ENCODE data around the gene RBMS3.

RBMS3 gene

DNA sequence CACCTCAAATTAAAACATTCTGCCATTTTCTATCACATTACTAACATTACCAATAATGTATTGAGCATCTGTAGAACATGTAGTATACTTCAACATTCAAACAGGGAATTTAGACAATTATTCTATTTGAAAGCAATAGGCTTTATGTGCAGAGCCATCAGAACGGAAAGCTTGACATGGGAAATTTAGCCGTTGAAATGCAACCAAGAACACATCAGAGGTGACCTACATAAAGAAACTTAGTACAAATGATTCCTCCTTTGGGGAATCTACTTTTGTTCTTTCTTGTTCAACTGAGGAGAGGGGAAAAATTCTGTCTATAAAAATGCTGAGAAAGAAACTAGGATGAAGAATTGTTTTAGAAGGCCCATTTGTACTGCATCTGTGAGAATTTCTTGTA, 38.6 kb upstream of the RBMS3 start:
- TF ChIP-seq, protein P1, sequence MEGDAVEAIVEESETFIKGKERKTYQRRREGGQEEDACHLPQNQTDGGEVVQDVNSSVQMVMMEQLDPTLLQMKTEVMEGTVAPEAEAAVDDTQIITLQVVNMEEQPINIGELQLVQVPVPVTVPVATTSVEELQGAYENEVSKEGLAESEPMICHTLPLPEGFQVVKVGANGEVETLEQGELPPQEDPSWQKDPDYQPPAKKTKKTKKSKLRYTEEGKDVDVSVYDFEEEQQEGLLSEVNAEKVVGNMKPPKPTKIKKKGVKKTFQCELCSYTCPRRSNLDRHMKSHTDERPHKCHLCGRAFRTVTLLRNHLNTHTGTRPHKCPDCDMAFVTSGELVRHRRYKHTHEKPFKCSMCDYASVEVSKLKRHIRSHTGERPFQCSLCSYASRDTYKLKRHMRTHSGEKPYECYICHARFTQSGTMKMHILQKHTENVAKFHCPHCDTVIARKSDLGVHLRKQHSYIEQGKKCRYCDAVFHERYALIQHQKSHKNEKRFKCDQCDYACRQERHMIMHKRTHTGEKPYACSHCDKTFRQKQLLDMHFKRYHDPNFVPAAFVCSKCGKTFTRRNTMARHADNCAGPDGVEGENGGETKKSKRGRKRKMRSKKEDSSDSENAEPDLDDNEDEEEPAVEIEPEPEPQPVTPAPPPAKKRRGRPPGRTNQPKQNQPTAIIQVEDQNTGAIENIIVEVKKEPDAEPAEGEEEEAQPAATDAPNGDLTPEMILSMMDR (IDR thresholded peaks at IDR 0.05; ENCODE audit: low read depth, low read length, missing control alignments) = no peak
- H3K4me3 ChIP-seq (replicated peaks; ENCODE audit: low read depth, low read length) = no peak overlapping the region
- no peak for DNase-seq (ENCODE audit: extremely low read depth, low read depth)

DNA sequence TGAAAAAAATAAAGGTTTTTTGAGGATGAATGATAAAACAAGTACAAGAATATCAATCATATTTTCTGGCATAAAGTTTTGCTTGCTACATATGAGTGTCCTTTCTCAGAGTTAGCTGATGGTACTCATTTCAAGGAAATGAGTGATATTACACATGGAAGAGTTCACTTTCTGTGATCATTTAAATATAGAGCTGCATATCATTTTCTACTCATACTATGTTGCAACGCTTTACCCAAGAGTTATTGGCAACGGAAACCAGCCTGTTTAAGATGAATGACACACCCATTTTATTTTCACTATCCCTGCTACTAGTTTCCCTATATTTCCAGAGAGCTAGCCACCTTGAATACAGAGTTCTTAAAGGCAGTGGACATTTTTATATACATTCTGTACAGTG, 35.4 kb upstream of the RBMS3 start:
- no peak overlapping the region for H3K4me3 ChIP-seq (replicated peaks; ENCODE audit: low read depth, low read length)
- TF ChIP-seq, protein P1 (IDR thresholded peaks at IDR 0.05; ENCODE audit: low read depth, low read length, missing control alignments) = no peak
- DNase-seq (ENCODE audit: extremely low read depth, low read depth) = no peak

DNA sequence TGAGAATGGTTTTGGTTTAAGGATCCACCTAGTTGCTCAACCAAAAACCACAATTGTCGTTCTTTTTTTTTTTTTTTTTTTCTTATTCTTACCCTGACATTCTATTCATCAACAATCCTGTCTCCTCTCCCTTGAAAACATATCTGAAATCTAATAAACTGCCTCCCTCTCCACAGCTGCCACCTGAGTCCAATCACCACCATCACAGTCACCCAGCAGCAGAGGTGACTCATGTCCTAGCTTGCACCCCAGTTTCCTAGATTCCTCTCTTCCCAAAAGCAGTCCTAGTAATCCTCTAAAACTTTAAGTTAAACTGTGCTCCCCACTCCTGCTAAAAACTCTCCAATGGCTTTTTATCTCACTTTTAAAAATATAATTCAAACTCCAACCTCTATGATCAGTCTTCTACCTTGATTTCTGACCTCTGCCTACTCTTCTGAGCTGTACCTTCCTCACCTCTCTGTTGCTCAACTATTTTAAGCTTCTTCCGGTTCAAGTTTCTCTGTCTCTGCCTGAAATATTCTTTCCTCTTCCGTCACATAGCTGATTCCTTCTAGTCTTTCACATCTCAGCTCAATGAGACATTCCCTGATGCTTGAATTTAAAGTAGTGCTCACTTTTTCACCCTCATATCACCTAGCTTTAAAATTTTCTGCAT, 33.7 kb upstream of the RBMS3 start:
- no peak overlapping the region for H3K4me3 ChIP-seq (replicated peaks; ENCODE audit: low read depth, low read length)
- TF ChIP-seq, protein P1 (IDR thresholded peaks at IDR 0.05; ENCODE audit: low read depth, low read length, missing control alignments) = no peak
- no peak for DNase-seq (ENCODE audit: extremely low read depth, low read depth)

DNA sequence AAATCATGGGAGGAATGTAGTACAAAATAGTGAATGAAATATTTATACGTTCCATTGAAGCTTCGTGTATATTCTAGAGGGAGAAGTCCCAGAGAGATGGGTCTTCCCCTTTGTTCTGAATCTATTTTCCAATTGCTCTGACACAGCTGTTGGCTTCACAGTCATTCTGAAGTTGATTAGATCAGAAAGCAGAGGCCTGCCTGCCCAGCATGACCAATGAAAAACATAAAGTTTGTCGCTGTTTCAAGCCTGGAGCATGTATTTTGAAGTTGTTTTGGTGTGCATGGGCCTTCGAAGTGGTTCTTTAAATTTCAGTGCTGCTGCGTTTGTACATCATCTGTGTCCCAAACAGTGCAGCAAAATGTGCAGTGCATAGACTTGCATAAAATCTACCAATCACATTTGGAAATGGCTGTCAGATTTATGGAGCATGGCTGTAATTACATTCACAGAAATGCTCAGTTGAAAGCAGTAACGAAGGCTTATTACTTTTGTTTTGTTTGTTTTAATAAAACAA, 31.0 kb upstream of the RBMS3 start:
- DNase-seq (ENCODE audit: extremely low read depth, low read depth) = no peak
- TF ChIP-seq, protein P1 (IDR thresholded peaks at IDR 0.05; ENCODE audit: low read depth, low read length, missing control alignments) = no peak
- H3K4me3 ChIP-seq (replicated peaks; ENCODE audit: low read depth, low read length) = no peak overlapping the region

DNA sequence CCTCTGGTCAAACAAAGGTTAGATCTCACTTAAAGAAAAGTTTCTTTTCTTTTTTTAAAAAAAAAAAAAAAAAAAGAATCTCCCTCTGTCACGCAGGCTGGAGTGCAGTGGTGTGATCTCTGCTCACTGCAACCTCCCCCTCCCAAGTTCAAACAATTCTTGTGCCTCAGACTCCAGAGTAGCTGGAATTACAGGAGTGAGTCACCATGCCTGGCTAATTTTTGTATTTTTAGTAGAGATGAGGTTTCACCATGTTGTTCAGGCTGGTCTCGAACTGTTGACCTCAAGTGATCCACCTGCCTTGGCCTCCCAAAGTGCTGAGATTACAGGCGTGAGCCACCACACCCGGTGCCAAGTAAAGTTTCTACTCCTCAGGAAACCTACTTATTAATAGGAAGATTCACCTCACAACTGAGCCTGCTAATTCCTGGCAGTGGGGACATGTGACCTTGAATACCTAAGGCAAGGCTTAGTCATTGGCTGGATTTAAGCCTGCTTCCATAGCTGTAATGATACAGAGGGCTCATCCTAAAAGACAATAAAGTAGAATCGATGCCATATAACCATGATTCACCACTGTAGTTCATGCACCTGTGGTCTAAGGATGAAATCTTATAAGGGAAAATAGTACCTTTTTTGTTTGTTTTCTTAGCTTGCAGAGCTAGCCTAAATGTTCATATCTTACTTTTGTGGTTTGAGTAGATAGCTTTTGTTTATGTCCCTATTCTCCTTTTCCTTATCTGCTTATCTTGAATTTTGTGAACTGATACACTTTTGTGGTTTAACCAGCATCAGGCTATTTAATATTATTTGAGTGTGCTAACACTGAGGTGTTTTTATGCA, 24.8 kb upstream of the RBMS3 start:
- TF ChIP-seq, protein P1 (IDR thresholded peaks at IDR 0.05; ENCODE audit: low read depth, low read length, missing control alignments) = no peak
- no peak overlapping the region for H3K4me3 ChIP-seq (replicated peaks; ENCODE audit: low read depth, low read length)
- no peak for DNase-seq (ENCODE audit: extremely low read depth, low read depth)

DNA sequence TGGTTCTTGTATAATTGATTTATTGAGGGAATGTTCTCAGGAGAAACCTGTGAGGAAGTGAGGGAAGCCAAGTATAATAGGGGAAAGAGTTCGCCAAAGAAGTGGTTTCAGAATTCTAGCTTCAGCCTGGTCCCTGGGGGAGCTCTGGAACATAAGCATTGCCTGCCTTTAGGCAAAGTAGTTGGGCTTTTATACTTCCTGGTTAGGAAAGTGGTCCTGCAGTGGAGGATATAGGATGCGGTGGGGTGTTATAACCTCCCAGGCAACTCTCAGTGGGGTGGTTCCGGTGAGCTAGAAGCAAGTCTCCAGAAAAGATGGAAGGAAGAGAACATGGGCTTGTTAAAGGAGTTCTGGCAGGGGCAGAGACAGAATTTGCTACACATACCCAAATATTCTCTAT, 22.7 kb upstream of the RBMS3 start:
- H3K4me3 ChIP-seq (replicated peaks; ENCODE audit: low read depth, low read length) = no peak overlapping the region
- TF ChIP-seq, protein P1 (IDR thresholded peaks at IDR 0.05; ENCODE audit: low read depth, low read length, missing control alignments) = no peak
- DNase-seq (ENCODE audit: extremely low read depth, low read depth) = no peak

Data from HFF-Myc (cell line).